ENCODE data around the gene TBC1D3B. TPM values are rescaled to one million over a fixed set of nuclear protein-coding genes. Genes with fewer than 3 reads are reported as not detected.

TBC1D3B gene
- total and polyA plus RNA-seq, 2 of the 13 experiments (the other 11 are each of a cell fraction or from before 2014, with no cell fraction given): 1.1 to 1.8 TPM

- TF ChIP-seq KIAA2018 (CRISPR knock-in tag; IDR thresholded peaks at IDR 0.05; ENCODE audit: borderline replicate concordance) (no peak), MATR3 (CRISPR knock-in tag; IDR thresholded peaks at IDR 0.05) (no peak), CENPBD1 (CRISPR knock-in tag; IDR thresholded peaks at IDR 0.05; ENCODE audit: borderline replicate concordance, low read depth) (no peak), ZNF609 (CRISPR knock-in tag; IDR thresholded peaks at IDR 0.05; ENCODE audit: borderline replicate concordance) (no peak), NFRKB (IDR thresholded peaks at IDR 0.05) (no peak)
These were observed 46.1 kb downstream of the TBC1D3B start (continued) for GRCh38 chr17:36130346-36130745.
